ENCODE results near the gene PGAP1. TPM values are rescaled to one million over a fixed set of nuclear protein-coding genes. Genes with fewer than 3 reads are reported as not detected.
A peak's percentile ranks its signal among the peaks of the same experiment; 100 is the strongest.

Gene PGAP1
- total RNA-seq, 1 experiment from 2014 or later = 15.7 TPM

DNA sequence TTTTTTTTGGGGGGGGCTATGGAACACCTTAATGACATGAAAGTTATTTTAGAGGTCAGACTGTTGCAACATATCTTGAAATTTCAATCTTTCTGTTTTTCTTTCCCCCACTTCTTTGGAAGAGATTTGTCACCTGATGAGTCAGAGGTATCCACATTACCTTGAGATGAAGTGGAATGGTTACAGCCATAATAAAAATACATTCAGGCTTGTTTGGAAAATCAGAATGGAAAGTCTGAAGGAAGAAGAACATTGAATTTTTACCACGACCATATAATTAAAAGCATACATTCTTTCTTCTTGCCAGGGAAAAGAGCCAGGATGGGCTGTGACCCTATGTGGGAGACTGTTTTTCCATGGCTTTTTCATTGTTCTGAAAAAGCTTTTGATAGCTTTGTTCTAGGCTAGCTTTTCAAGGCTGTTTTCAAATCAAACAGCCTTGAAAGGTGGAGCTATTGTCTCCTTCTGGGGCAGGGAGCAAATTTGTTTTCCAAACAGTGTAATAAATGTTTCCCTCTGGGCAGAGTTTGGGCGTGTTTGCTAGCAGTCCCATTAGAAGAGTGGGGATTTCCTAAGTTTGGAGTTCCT is 124.7 kb downstream of the PGAP1 start:
- CTCF ChIA-PET = no interaction called here
- POLR2A ChIA-PET = no interaction called here
- Histone ChIP-seq H3K27me3 (ENCODE audit: control insufficient read depth, insufficient read depth, low read length) (no peaks in the 10 kb centered on the region), H3K4me1 (ENCODE audit: control insufficient read depth, insufficient read depth, low read length) (peaks cover 11% of the 10 kb centered on the region; the same call in 1 of the 2 replicates), H3K27ac (ENCODE audit: low read length) (no peak overlapping the region), H3K9me3 (ENCODE audit: control insufficient read depth, insufficient read depth, low read depth, low read length) (no peaks in the 10 kb centered on the region), H3K36me3 (ENCODE audit: control insufficient read depth, insufficient read depth, low read length) (peaks cover 12% of the 10 kb centered on the region), H3K4me3 (ENCODE audit: low read depth in 2 of 2, low read length in 2 of 2) (no peak overlapping the region)
- DNase-seq (ENCODE audit: low read depth, low spot score) (no peak), ATAC-seq (no peak)
- in situ Hi-C loops (cut with HindIII; ENCODE audit: low pct_unique_long_range_greater_than_20kb, low sequenced_read_pairs) = no loop called here
- no TSS peak for BruUV-seq (replicated peaks)
- intact Hi-C loops (cut with micrococcal nuclease; ENCODE audit: unreplicated experiment) = no loop called here
- TF ChIP-seq SIN3A (IDR thresholded peaks at IDR 0.05; ENCODE audit: borderline replicate concordance, insufficient read depth, low read depth, low read length) (no peak), POLR2AphosphoS5 (IDR thresholded peaks at IDR 0.05; ENCODE audit: low read depth, low read length) (no peak), TCF7L2 (IDR thresholded peaks at IDR 0.05; ENCODE audit: low read depth, low read length) (no peak)
- TF ChIP-seq, protein P1, sequence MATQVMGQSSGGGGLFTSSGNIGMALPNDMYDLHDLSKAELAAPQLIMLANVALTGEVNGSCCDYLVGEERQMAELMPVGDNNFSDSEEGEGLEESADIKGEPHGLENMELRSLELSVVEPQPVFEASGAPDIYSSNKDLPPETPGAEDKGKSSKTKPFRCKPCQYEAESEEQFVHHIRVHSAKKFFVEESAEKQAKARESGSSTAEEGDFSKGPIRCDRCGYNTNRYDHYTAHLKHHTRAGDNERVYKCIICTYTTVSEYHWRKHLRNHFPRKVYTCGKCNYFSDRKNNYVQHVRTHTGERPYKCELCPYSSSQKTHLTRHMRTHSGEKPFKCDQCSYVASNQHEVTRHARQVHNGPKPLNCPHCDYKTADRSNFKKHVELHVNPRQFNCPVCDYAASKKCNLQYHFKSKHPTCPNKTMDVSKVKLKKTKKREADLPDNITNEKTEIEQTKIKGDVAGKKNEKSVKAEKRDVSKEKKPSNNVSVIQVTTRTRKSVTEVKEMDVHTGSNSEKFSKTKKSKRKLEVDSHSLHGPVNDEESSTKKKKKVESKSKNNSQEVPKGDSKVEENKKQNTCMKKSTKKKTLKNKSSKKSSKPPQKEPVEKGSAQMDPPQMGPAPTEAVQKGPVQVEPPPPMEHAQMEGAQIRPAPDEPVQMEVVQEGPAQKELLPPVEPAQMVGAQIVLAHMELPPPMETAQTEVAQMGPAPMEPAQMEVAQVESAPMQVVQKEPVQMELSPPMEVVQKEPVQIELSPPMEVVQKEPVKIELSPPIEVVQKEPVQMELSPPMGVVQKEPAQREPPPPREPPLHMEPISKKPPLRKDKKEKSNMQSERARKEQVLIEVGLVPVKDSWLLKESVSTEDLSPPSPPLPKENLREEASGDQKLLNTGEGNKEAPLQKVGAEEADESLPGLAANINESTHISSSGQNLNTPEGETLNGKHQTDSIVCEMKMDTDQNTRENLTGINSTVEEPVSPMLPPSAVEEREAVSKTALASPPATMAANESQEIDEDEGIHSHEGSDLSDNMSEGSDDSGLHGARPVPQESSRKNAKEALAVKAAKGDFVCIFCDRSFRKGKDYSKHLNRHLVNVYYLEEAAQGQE (IDR thresholded peaks at IDR 0.05; ENCODE audit: insufficient read depth in 1 of 2, low read depth in 2 of 2, low read length in 1 of 2) = no peak
- TF ChIP-seq, protein P2, sequence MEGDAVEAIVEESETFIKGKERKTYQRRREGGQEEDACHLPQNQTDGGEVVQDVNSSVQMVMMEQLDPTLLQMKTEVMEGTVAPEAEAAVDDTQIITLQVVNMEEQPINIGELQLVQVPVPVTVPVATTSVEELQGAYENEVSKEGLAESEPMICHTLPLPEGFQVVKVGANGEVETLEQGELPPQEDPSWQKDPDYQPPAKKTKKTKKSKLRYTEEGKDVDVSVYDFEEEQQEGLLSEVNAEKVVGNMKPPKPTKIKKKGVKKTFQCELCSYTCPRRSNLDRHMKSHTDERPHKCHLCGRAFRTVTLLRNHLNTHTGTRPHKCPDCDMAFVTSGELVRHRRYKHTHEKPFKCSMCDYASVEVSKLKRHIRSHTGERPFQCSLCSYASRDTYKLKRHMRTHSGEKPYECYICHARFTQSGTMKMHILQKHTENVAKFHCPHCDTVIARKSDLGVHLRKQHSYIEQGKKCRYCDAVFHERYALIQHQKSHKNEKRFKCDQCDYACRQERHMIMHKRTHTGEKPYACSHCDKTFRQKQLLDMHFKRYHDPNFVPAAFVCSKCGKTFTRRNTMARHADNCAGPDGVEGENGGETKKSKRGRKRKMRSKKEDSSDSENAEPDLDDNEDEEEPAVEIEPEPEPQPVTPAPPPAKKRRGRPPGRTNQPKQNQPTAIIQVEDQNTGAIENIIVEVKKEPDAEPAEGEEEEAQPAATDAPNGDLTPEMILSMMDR (IDR thresholded peaks at IDR 0.05) = no peak

DNA sequence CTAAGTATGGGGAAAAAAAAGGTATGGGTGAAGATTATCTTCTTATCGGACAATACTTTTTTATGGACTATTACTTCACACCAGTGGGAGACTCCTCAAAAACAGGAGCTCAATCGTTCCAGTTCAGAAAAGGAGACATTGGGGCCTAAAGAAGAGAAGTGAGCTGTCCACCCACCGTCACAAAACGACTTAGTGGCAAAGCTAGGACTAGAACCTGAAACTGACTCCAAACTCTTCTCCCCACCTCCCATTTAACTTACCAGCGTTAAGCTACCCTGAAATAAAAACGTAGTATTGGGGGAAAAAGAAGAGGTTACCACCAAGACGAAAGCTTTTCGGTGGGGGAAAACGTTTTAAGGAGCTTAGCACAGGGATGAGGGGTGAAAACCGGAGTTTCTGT is 127.5 kb downstream of the PGAP1 start:
- no peak for DNase-seq (ENCODE audit: low read depth, low spot score)
- BruUV-seq (replicated peaks) = TSS peak; percentile 89
- H3K4me1 ChIP-seq (ENCODE audit: control insufficient read depth, insufficient read depth, low read length) = peaks cover 11% of the 10 kb centered on the region; the same call in 1 of the 2 replicates
- no peak for ATAC-seq
- TF ChIP-seq SIN3A (IDR thresholded peaks at IDR 0.05; ENCODE audit: borderline replicate concordance, insufficient read depth, low read depth, low read length) (no peak), TCF7L2 (IDR thresholded peaks at IDR 0.05; ENCODE audit: low read depth, low read length) (no peak), POLR2AphosphoS5 (IDR thresholded peaks at IDR 0.05; ENCODE audit: low read depth, low read length) (no peak)
- TF ChIP-seq, protein P1 (IDR thresholded peaks at IDR 0.05; ENCODE audit: insufficient read depth in 1 of 2, low read depth in 2 of 2, low read length in 1 of 2) = no peak
- TF ChIP-seq, protein P2 (IDR thresholded peaks at IDR 0.05) = no peak
- no peaks in the 10 kb centered on the region for H3K27me3 ChIP-seq (ENCODE audit: control insufficient read depth, insufficient read depth, low read length)
- H3K27ac ChIP-seq (ENCODE audit: low read length) = peak overlapping the region; percentile 84
- intact Hi-C loops (cut with micrococcal nuclease; ENCODE audit: unreplicated experiment) (no loop called here), in situ Hi-C loops (cut with HindIII; ENCODE audit: low pct_unique_long_range_greater_than_20kb, low sequenced_read_pairs) (no loop called here)
- peaks cover 12% of the 10 kb centered on the region for H3K36me3 ChIP-seq (ENCODE audit: control insufficient read depth, insufficient read depth, low read length)
- peak overlapping the region; percentile 84 to 90 for H3K4me3 ChIP-seq (ENCODE audit: low read depth in 2 of 2, low read length in 2 of 2)
- ChIA-PET POLR2A (interaction anchor here (0.5 to 0.6 kb wide), 3 partner anchors 36 to 561 kb away, joined by 3 to 4 read pairs (median 3); no protein-coding TSS in a partner anchor), CTCF (interaction anchor here (0.6 kb wide), 1 partner anchor 668 kb away, joined by 3 read pairs; no protein-coding TSS in a partner anchor)
- H3K9me3 ChIP-seq (ENCODE audit: control insufficient read depth, insufficient read depth, low read depth, low read length) = no peaks in the 10 kb centered on the region
